ENCODE results near the gene ABHD17B.

- TF ChIP-seq CTCF (IDR thresholded peaks at IDR 0.05) (no peak), POLR2A (IDR thresholded peaks at IDR 0.05) (no peak)
These were observed 52.7 kb downstream of the ABHD17B start for GRCh38 chr9:71858102-71858798.

Data from breast epithelium (tissue), 3 donors.